ENCODE results near the gene MYO7B.

- TF ChIP-seq POLR2A (IDR thresholded peaks at IDR 0.05) (no peak), CTCF (IDR thresholded peaks at IDR 0.05) (no peak)
Observed at GRCh38 chr2:127605691-127606263, 70.3 kb downstream of the MYO7B start.

Data from gastroesophageal sphincter (tissue), 3 donors.